Activated T-helper 1 cell treated with anti-CD3 and anti-CD28 coated beads, Interleukin-12 subunit alpha, Interleukin-12 subunit beta, Interleukin-2, Interleukin-4 antibody, amounts not matched to agents 30 ng/mL and 10 ng/mL and 1 ng/mL, durations not matched to agents 14 hours and 24 hours and 36 hours (primary cell): ENCODE results near the gene TNFSF13B. TPM values are rescaled to one million over a fixed set of nuclear protein-coding genes. Genes with fewer than 3 reads are reported as not detected.
"Not testable (repeated sequence)": the region's sequence is repeated elsewhere in the genome, so short reads cannot be mapped to it uniquely, and the experiment has no call there.

Experiments
- DNase-seq: peaks from one replicate; pipeline ENCODE4 v3.0.0; 2021; ENCODE audit warnings: low spot score
- H3K27ac Mint-ChIP-seq: one replicate; pipeline ENCODE4 v1.8.0; 2021; ENCODE audit warnings: mild to moderate bottlenecking, mixed read lengths
- H3K27me3 Mint-ChIP-seq: one replicate; pipeline ENCODE4 v1.8.0; 2022; ENCODE audit warnings: mild to moderate bottlenecking, moderate library complexity, mixed read lengths; ENCODE audit not compliant: insufficient read depth
- H3K36me3 Mint-ChIP-seq: one replicate; pipeline ENCODE4 v1.8.0; 2021; ENCODE audit warnings: low read depth, mixed read lengths
- H3K4me1 Mint-ChIP-seq: one replicate; pipeline ENCODE4 v1.8.0; 2021; ENCODE audit warnings: low read depth, mixed read lengths
- H3K4me3 Mint-ChIP-seq: one replicate; pipeline ENCODE4 v1.8.0; 2021; ENCODE audit warnings: mild to moderate bottlenecking, moderate library complexity, mixed read lengths
- H3K9me3 Mint-ChIP-seq: one replicate; pipeline ENCODE4 v1.8.0; 2021; ENCODE audit warnings: mixed read lengths
- intact Hi-C: fragments of 100-400 bp; cut with micrococcal nuclease; formaldehyde crosslinking; loops from one replicate; pipeline ENCODE4 v1.15.1; 2024
- total RNA-seq: library from RNA; stranded (reverse); gene quantifications from 2 replicates; pipeline ENCODE4 v1.2.3, GENCODE V29; 2022

TNFSF13B gene
- total RNA-seq, 1 donor from 2014 or later, result 3.4 TPM

DNA sequence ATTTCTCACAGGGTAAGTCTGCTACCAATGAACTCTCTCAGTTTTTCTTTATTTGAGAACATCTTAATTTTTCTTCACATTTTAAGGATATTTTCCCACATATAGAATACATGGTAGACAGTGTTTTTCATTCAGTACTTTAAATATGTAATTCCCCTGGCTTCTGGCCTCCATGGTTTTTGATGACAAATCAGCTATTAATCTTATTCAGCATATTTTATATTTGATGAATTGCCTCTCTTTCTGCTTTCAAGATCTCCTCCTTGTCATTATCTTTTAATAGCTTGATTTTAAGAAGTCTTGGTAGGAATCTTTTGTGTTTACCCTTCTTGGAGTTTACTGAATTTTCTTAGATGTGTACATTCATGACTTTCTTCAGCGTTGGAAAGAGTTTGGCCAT is 27.6 kb downstream of the TNFSF13B start:
- Mint-ChIP-seq H3K27ac (no peak overlapping the region), H3K4me3 (no peak overlapping the region), H3K27me3 (no peaks in the 10 kb centered on the region), H3K36me3 (peaks cover 3% of the 10 kb centered on the region), H3K9me3 (no peaks in the 10 kb centered on the region), H3K4me1 (no peaks in the 10 kb centered on the region)
- intact Hi-C loops, result no loop called here
- DNase-seq, result no peak

DNA sequence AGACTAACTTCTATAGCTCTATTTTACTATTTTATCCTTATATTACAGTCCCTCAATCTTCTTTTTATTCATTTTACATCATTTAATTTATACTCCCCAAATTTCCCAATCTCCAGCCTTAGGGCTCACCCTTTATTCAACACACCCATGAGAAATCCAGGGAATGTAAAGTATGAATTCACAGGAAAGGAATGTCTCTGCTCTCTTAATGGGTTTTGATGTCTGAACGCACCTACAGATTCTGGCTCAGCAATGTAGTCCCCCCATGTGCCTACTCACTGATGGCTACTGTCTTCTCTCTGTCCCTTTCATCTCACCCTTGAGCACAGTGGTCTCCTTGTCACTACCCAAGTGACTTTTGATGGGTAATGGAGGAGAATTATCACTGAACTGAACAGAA is 32.8 kb downstream of the TNFSF13B start:
- peaks cover 12% of the 10 kb centered on the region for H3K4me1 Mint-ChIP-seq
- H3K27ac Mint-ChIP-seq, result no peak overlapping the region
- H3K36me3 Mint-ChIP-seq, result peaks cover 11% of the 10 kb centered on the region
- intact Hi-C loops, result no loop called here
- H3K4me3 Mint-ChIP-seq, result no peak overlapping the region
- no peaks in the 10 kb centered on the region for H3K27me3 Mint-ChIP-seq
- no peak for DNase-seq
- no peaks in the 10 kb centered on the region for H3K9me3 Mint-ChIP-seq

DNA sequence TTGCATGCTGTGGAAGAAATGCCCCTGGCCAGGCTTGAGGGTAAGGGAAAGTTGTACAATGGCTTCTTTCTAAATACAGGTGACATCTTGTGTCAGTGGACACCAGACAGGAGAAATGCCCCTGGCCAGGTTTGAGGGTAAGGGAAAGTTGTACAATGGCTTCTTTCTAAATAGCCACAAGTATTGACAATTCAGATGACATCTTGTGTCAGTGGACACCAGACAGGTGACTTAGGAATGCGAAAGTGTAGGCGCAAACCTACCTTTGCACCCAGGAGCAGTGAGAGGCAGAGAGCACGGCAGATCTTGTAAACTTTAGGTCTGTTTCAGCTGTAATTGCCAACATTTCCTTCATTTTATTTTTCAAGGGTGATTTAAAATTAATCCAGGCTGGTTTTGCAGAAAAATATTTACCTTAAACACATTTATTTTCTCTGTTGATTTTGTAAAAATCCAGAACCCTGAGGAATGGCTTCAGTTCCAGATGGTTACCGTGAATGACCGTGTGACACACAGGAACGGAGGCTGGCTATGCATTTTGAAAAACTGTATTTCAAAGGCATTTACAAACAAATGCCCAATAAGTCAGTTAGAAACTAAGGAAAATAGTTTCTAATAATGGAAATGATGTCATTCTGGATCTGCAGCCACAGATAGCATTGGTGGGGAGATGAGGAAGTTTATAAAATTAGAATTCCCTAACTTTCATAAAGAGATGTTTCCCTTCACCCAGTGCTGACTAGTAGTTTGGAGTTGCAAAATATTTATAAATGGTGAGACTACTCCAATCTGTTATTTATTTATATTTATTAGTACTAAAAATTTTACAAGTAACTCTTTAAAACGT is 34.9 kb downstream of the TNFSF13B start:
- no peak overlapping the region for H3K4me3 Mint-ChIP-seq
- intact Hi-C loops, result loop anchor here (5.0 kb wide), 1 partner anchor 32 kb away; no protein-coding TSS in a partner anchor
- no peak overlapping the region for H3K27ac Mint-ChIP-seq
- peaks cover 6% of the 10 kb centered on the region for H3K9me3 Mint-ChIP-seq
- H3K36me3 Mint-ChIP-seq, result peaks cover 11% of the 10 kb centered on the region
- H3K27me3 Mint-ChIP-seq, result no peaks in the 10 kb centered on the region
- DNase-seq, result no peak
- peaks cover 12% of the 10 kb centered on the region for H3K4me1 Mint-ChIP-seq

GRCh38 chr13:108305655-108306054 is 36.1 kb downstream of the TNFSF13B start:
- intact Hi-C loops, result loop anchor here (5.0 kb wide), 1 partner anchor 33 kb away; no protein-coding TSS in a partner anchor
- peaks cover 6% of the 10 kb centered on the region for H3K9me3 Mint-ChIP-seq
- peaks cover 12% of the 10 kb centered on the region for H3K4me1 Mint-ChIP-seq
- H3K36me3 Mint-ChIP-seq, result peaks cover 11% of the 10 kb centered on the region
- H3K27me3 Mint-ChIP-seq, result no peaks in the 10 kb centered on the region
- H3K27ac Mint-ChIP-seq, result no peak overlapping the region
- DNase-seq, result no peak
- H3K4me3 Mint-ChIP-seq, result no peak overlapping the region

DNA sequence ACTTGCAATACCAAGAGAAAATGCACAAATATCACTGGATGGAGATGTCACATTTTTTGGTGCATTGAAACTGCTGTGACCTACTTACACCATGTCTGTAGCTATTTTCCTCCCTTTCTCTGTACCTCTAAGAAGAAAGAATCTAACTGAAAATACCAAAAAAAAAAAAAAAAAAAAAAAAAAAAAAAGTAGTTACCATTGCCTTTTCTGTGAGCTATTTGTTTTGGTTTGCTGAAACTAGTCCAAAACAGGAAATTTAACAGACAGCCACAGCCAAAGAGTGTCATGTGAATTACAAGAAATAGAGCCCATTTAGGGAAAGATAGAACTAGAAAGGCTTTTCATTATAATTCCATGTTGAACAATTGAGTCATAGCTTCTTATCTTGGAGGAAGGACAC is 37.3 kb downstream of the TNFSF13B start:
- Mint-ChIP-seq H3K27ac (peak overlapping the region; percentile 69), H3K36me3 (peaks cover 8% of the 10 kb centered on the region), H3K4me1 (peaks cover 12% of the 10 kb centered on the region), H3K27me3 (no peaks in the 10 kb centered on the region), H3K4me3 (no peak overlapping the region), H3K9me3 (peaks cover 6% of the 10 kb centered on the region)
- DNase-seq, result no peak
- intact Hi-C loops, result loop anchor here (5.0 kb wide), 1 partner anchor 35 kb away; no protein-coding TSS in a partner anchor

GRCh38 chr13:108311596-108311995 is 42.1 kb downstream of the TNFSF13B start:
- DNase-seq, H3K4me1 Mint-ChIP-seq, intact Hi-C loops, H3K36me3 Mint-ChIP-seq, H3K4me3 Mint-ChIP-seq, H3K27me3 Mint-ChIP-seq, H3K27ac Mint-ChIP-seq, H3K9me3 Mint-ChIP-seq: not testable (repeated sequence)

DNA sequence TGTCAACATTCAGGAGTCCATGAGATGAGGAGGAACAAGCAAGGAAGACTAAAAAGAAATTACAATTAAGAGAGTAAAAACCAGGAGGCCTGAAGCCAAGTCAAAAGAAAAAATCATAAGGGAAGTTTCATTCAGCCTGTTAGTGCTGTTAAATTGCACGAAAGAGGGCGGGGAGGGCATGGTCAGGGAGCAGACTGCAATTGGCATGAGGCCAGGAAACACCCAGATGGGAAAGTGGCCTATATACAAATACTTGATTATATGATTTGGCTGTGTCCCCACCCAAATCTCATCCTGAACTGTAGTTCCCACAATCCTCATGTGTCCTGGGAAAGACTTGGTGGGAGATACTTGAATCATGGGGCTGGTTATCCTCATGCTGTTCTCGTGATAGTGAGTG is 43.9 kb downstream of the TNFSF13B start:
- H3K9me3 Mint-ChIP-seq, result peaks cover 6% of the 10 kb centered on the region
- intact Hi-C loops, result no loop called here
- H3K4me3 Mint-ChIP-seq, result no peak overlapping the region
- H3K36me3 Mint-ChIP-seq, result no peaks in the 10 kb centered on the region
- H3K4me1 Mint-ChIP-seq, result no peaks in the 10 kb centered on the region
- no peak overlapping the region for H3K27ac Mint-ChIP-seq
- no peak for DNase-seq
- no peaks in the 10 kb centered on the region for H3K27me3 Mint-ChIP-seq

DNA sequence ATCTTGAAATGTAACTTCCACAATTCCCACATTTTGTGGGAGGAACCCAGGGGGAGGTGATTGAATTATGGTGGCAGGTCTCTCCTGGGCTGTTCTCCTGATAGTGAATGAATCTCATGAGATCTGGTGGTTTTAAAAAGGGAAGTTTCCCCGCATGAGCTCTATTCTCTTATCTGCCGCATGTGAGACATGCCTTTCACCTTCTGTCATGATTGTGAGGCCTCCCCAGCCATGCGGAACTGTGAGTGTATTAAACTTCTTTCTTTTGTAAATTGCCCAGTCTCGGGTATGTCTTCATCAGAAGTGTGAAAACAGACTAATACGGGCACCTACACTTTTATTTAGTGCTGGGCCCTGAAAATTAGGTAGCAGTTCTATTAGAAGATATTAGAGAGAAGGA is 45.8 kb downstream of the TNFSF13B start:
- intact Hi-C loops, result no loop called here
- no peaks in the 10 kb centered on the region for H3K27me3 Mint-ChIP-seq

DNA sequence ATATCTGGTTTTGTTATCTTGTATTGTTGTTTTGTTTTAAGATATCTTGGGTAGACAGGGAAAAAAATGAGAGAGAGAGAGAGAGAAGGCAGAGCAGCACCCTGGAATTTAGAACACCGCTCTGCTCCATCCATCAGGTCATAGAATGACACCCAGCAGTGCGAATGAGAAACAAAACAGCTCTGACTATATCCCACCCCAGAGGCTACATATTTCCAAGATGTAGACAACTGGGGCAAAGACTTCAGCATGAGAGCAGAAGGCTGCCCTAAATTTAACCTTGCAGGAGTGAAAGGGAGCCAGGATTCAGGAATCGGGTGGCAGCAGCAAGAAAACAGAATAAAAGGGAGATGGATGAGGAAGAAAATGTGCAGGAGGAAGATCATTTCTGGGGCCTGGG is 46.5 kb downstream of the TNFSF13B start:
- intact Hi-C loops, result no loop called here

More for the DNA sequence above, 45.8 kb downstream of the TNFSF13B start:
- DNase-seq, result no peak
- Mint-ChIP-seq H3K9me3 (no peaks in the 10 kb centered on the region), H3K36me3 (no peaks in the 10 kb centered on the region), H3K4me1 (no peaks in the 10 kb centered on the region), H3K4me3 (no peak overlapping the region), H3K27ac (no peak overlapping the region)

GRCh38 chr13:108316413-108316812 is 46.9 kb downstream of the TNFSF13B start:
- no peaks in the 10 kb centered on the region for H3K9me3 Mint-ChIP-seq
- H3K4me3 Mint-ChIP-seq, result no peak overlapping the region
- intact Hi-C loops, result no loop called here
- no peak for DNase-seq
- H3K36me3 Mint-ChIP-seq, result no peaks in the 10 kb centered on the region
- no peak overlapping the region for H3K27ac Mint-ChIP-seq
- no peaks in the 10 kb centered on the region for H3K4me1 Mint-ChIP-seq
- peaks cover 5% of the 10 kb centered on the region for H3K27me3 Mint-ChIP-seq

More for the DNA sequence above, 46.5 kb downstream of the TNFSF13B start:
- Mint-ChIP-seq H3K27ac (no peak overlapping the region), H3K9me3 (no peaks in the 10 kb centered on the region), H3K4me1 (no peaks in the 10 kb centered on the region), H3K27me3 (peaks cover under 1% of the 10 kb centered on the region), H3K4me3 (no peak overlapping the region), H3K36me3 (no peaks in the 10 kb centered on the region)
- DNase-seq, result no peak

DNA sequence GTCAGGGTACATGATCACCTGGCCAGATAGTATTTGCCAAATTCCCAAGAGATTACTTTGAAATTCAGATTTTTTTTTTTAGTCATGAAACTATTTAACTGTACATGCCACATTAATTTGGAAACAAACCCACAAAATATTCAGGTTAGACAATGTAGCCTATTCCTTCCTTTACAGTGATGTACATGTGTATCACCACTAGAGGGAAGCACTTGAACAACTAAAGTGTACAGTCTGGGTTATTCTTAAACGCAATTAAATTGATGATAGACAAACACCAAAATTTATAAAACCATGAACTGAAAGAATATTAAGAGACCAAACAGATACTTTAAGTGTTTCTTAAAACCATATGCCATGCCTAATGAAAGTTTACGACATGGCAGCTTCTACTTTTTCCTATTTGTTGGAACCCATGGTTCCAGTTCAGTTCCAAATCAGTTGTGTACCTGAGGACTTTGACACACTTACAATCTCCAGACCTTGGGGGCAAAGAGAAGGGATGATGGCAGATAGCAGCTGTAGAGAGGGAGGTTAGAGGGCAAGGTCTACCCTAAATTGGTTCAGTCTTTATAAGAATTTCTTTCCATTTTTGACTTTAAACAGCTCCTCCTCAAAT is 52.8 kb downstream of the TNFSF13B start:
- peaks cover 15% of the 10 kb centered on the region for H3K27me3 Mint-ChIP-seq
- DNase-seq, result no peak
- H3K9me3 Mint-ChIP-seq, result no peaks in the 10 kb centered on the region
- no peaks in the 10 kb centered on the region for H3K4me1 Mint-ChIP-seq
- intact Hi-C loops, result loop anchor here (1.0 to 5.0 kb wide), 4 partner anchors 52 to 573 kb away; no protein-coding TSS in a partner anchor
- H3K36me3 Mint-ChIP-seq, result no peaks in the 10 kb centered on the region
- H3K4me3 Mint-ChIP-seq, result no peak overlapping the region
- H3K27ac Mint-ChIP-seq, result no peak overlapping the region

GRCh38 chr13:108323031-108323430 is 53.5 kb downstream of the TNFSF13B start:
- H3K4me3 Mint-ChIP-seq, result no peak overlapping the region
- no peaks in the 10 kb centered on the region for H3K9me3 Mint-ChIP-seq

DNA sequence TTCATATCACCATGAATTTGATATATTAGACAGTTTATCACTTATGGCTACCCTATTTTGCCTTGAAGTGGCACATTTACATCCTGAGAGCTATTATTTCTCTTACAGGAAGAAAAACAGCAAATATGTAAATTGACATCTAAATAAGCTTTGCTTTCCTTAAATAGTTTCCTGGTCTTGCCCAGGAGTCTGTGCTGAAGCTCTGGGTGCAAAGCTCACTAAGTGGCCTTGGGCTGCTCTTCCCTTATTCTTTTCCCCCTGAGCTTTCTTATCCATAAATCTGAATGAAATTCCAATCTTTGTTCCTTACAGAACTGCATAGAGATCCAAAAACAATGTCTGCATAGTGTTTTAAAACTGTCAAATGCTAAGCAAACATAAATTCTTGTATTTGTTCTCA is 56.3 kb downstream of the TNFSF13B start:
- Mint-ChIP-seq H3K9me3 (no peaks in the 10 kb centered on the region), H3K27ac (no peak overlapping the region), H3K4me1 (no peaks in the 10 kb centered on the region), H3K27me3 (peaks cover 15% of the 10 kb centered on the region), H3K4me3 (no peak overlapping the region), H3K36me3 (no peaks in the 10 kb centered on the region)
- DNase-seq, result no peak
- intact Hi-C loops, result no loop called here

More at GRCh38 chr13:108323031-108323430, 53.5 kb downstream of the TNFSF13B start:
- intact Hi-C loops, result loop anchor here (5.0 kb wide), 1 partner anchor 184 kb away; no protein-coding TSS in a partner anchor
- H3K4me1 Mint-ChIP-seq, result no peaks in the 10 kb centered on the region
- H3K27ac Mint-ChIP-seq, result no peak overlapping the region
- no peak for DNase-seq
- H3K27me3 Mint-ChIP-seq, result peaks cover 15% of the 10 kb centered on the region
- H3K36me3 Mint-ChIP-seq, result no peaks in the 10 kb centered on the region
